DMS153 treated with DMSO at 0.1 percent for 48 hours (cell line): ENCODE data around the gene ABHD2.
"Not testable (repeated sequence)": the region's sequence is repeated elsewhere in the genome, so short reads cannot be mapped to it uniquely, and the experiment has no call there.

Experiments
- DNase-seq: peaks from one replicate; lab custom pipeline; 2025; ENCODE audit not compliant: unreplicated experiment; lab: John Stamatoyannopoulos, UW

ABHD2 gene

GRCh38 chr15:89087830-89088604 is at the start of gene ABHD2:
Gene ABHD2, plus strand, starts transcription at chr15:89088456. Its CDS starts 27,872 bp downstream, at chr15:89116328.
- peak; percentile 80 for DNase-seq

- DNase-seq, result no peak
Measured at GRCh38 chr15:89039142-89039541, 49.1 kb upstream of the ABHD2 start.

- no peak for DNase-seq
Measured at GRCh38 chr15:89041507-89041906, 46.7 kb upstream of the ABHD2 start.

- no peak for DNase-seq
Measured at GRCh38 chr15:89042387-89042786, 45.9 kb upstream of the ABHD2 start.

GRCh38 chr15:89043031-89044002 is 44.9 kb upstream of the ABHD2 start:
- DNase-seq, result no peak

GRCh38 chr15:89049016-89049666 is 39.1 kb upstream of the ABHD2 start:
- not testable (repeated sequence) for DNase-seq

GRCh38 chr15:89051875-89052274 is 36.4 kb upstream of the ABHD2 start:
- no peak for DNase-seq

- DNase-seq, result no peak
Measured at GRCh38 chr15:89052474-89052873, 35.8 kb upstream of the ABHD2 start.

- DNase-seq, result no peak
Measured at GRCh38 chr15:89054873-89055272, 33.4 kb upstream of the ABHD2 start.

GRCh38 chr15:89057506-89058133 is 30.6 kb upstream of the ABHD2 start:
- DNase-seq, result peak; percentile 8

- DNase-seq, result no peak
Measured at GRCh38 chr15:89058376-89058775, 29.9 kb upstream of the ABHD2 start.

- no peak for DNase-seq
Measured at GRCh38 chr15:89058876-89059405, 29.3 kb upstream of the ABHD2 start.

GRCh38 chr15:89066280-89066679 is 22.0 kb upstream of the ABHD2 start:
- no peak for DNase-seq

GRCh38 chr15:89067751-89068150 is 20.5 kb upstream of the ABHD2 start:
- DNase-seq, result no peak

GRCh38 chr15:89068325-89068784 is 19.9 kb upstream of the ABHD2 start:
- DNase-seq, result no peak

- DNase-seq, result no peak
Measured at GRCh38 chr15:89070197-89071124, 17.8 kb upstream of the ABHD2 start.

GRCh38 chr15:89071471-89071870 is 16.8 kb upstream of the ABHD2 start:
- no peak for DNase-seq

GRCh38 chr15:89072277-89072869 is 15.9 kb upstream of the ABHD2 start:
- DNase-seq, result no peak

GRCh38 chr15:89074402-89075012 is 13.7 kb upstream of the ABHD2 start:
- DNase-seq, result no peak
